ENCODE measurements around the gene PACSIN1.

PACSIN1 gene

DNA sequence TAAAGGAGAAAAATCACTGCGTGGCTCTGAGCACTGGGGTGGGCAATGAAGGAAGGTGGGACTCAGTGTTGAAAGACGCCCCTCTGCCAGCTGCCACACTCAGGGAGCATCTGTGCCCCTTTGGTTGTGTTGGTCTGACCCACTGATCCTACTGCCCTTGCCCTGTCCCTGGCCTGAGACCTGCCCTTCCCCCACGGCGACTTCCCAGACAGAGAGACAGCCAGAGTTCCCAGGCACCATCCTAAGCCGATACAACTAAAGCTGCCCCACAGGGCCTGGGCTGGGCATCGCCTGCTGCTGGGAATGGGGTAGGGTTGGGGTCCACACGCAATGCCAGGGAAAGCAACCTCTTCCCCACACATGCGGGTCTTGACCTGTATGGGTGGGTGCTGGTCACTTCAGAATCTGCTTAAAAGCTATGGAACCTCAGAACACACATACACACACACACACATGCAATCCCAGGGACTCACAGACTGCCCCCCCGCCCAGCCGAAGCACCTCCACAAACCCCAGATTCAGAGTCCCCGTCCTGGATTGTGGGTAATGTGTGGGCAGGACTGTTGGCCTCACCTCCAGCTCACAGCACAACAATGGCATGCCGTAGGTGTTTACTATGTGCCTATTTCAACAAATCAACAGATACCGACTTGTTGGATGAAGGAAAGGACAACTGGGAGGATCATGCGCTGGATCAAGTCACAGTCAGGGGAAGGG is 101.1 kb downstream of the PACSIN1 start:
- DNase-seq, result no peak

DNA sequence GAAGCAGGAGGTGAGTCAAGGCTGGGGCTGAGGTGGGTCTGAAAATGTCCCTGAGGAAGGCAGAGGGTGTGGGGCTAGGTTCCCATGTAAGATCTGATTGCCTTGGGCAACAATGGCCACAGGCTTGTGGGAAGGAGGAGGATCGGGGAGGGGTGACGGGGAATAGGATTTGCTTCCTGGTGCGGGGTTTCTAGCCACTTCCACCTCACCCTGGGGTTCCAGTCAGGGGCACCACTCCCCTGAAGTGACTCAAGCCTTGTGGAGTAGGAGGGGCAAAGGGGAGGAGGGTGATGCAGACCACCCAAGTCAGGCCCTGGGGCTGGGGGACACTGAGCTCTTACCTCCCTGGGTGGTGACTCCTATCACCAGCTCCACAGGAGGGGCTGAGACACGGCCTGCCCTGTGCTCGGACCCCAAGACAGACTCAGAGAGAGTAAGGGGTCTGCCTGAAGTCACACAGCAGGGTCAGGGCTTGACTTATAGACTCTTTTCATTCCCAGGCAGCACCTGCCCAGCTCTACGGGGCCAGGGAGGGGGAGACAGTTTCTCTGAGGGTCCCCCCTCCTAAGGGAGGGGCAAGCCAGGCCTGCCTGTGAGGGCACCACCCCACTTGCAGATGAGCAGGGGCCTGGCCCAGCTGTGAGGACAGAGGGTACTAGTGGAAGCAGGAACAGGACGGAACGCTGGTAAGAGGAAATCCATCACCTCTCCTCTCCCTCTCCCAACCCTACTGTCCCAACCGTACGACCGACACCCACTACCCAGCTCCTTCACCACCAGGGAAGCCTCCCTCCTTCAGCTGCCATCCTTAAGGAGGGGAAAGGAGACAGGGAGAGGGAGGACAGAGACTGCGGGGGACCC is 102.7 kb downstream of the PACSIN1 start:
- DNase-seq, result no peak

DNA sequence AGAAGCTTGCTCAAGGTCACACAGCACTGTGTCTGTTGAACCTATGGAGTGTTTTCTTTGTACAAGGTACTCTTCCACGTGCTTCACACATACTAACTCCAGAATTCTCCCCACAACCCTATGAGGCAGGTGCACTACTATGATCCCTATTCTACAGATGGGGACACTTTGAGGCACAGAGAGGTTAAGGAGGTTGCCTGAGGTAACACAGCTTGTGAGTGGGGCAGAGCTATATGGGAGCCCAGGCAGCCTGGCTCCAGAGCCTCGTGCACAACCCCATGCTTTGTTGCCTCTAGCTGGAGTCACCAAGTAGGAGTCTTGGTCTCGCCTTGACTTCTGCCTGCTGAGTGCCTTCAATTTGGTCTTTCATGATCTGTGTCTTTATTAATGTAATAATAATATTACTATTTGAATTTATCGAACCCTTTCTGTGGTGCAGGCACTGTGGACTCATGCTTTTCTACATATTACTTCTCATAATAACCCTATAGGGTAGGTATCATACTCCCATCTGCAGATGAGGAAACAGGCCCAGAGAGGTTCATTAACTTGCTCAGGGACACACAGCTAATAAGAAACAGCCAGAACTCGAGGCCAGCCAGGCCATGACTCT is 103.6 kb downstream of the PACSIN1 start:
- DNase-seq, result no peak

DNA sequence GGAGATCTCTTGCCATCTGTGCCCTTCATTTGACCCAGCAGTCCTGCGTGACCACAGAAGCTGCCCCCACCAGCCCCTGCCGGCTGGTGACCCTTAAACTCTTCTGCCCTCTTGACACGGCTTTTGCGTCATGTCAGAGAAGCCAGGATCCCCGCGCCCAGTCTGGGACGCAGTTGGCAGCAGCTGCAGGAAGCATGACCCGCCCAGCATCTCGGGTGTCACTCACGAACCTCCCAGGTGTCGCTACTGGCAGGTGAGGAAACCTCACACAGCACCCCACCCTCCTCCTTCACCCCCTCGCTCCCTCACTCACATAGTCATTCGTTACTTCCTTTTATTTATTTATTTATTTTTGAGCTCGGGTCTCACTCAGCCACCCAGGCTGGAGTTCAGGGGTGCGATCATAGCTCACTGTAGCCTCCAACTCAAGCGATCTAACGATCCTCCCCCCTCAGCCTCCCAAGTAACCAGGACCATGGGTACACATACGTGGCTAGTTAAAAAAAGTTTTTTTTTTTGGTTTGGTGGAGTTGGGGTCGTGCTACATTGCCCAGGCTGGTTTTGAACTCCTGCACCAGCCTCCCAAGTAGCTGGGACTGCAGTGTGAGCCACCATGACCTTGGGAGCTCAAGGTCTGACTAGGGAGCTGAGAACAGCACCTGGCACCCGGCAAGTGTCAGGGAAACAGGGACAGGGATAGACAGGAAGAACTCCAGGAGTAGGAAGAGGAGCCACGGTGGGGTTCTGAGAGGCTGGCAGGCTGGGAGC is 104.4 kb downstream of the PACSIN1 start:
- DNase-seq, result no peak

DNA sequence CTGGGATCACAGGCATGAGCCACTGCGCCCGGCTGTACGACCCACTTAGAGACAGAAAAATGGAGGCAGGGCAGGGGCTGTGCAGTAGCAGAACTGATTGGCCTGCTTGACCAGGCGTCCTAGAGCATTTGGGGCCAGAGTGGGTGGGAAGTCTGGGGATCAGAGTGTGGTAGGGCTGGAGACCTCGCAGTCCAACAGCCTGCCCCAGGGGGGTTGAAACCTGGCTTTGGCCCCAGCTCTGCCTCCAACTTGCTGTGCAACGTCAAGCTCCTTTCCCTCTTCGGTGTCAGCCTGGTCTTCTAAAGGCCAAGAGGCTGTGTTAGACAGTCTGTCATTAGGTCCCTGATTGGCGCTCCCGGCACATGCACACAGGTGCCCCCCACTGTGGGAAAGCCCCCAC is 105.5 kb downstream of the PACSIN1 start:
- no peak for DNase-seq

DNA sequence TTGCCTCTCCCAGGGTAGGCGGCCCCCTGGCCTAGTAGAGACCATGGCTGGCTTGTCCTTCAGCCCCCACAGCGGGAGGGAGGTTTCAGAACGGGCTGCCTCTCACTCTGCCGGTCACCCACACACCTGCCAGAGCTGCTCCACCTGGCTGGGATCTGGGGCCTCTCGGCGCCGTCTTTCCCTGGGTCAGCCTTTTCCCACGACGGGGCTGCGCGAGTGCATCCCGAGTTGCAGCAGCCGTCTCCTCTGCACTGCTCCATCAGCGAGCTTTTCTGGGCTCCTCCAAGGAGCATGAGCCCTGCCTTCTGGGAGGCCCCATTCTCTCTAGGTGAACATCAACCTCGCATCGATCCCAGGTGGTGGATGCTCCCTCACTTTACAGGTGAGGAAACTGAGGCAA is 106.1 kb downstream of the PACSIN1 start:
- DNase-seq, result no peak

DNA sequence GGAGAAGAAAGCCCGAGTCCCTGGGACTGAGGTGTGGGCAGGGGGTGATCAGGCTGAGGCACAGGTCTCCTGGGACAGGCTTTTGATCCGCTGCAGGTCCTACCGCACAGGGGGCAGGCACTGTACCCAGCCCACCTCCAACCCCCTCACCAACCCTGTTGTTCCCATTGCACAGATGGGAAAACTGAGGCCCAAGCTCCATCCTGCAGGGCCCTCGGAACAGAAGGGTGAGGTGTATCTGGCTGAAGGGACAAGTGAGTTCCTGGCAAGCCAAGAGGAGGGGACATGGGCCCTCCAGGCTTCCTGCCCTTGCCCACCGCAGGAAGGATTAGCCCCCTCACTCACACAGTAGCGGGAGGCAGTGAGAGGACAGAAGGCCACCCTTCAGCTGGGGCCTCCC is 106.7 kb downstream of the PACSIN1 start:
- DNase-seq, result no peak

DNA sequence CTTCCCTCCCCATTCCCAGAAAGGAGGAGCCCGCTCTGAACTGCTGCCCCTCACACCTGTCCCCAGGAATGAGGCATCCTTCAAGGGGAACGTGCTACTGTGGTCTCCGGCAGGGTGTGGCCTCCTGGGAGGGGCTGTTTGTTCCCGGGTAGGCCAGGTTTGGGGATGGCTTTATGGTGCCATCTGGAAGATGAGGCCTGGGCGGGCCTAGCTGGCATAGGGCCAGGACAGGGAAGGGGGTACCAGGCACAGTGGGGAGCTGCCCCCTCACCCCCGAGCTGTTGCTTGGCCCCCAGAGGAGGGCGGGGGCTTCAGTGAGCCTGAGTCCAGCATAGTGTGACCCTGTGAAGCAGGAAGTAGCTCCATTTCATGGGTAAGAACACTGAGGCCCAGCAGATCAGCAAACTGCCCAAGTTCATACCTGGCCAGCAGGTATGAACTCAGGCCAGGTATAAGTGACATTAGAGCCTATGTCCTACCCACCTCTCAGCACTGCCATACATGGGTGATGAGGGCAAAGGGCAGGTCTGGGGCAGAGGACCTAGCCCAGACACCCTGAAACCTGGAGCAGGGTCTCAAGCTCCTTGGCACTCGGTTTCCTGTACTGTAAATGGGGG is 107.8 kb downstream of the PACSIN1 start:
- no peak for DNase-seq

DNA sequence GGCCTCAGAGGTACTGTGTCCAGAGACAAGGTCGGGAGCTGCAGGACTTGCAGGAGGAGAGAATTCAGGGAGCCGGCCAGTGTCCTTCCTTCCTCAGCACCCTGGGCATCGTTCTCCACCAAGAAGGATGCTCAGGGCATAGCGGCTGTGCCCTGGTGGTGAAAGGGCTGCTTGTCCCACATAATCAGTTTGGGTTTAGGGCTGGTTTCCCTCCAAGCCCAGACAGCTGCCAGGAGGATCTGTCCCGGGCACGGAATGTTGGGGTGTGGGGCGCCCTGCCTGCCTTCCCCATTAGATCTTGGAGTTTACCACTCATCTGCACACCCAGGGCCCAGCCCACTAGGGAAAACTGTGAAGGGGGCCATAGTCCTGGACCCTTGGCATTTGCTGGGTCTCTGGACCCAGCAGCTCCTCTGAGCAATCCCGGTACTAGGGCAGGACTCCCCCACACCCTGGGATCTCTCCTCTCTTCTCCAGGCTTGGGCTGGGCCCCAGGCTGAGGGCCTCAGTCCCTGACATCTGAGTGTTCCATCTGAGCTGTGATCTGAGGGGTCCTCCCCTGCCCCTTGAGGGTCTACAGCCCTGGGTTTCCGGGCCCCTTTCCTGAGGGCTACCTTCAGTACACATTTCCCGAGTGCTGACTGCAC is 108.9 kb downstream of the PACSIN1 start:
- no peak for DNase-seq

DNA sequence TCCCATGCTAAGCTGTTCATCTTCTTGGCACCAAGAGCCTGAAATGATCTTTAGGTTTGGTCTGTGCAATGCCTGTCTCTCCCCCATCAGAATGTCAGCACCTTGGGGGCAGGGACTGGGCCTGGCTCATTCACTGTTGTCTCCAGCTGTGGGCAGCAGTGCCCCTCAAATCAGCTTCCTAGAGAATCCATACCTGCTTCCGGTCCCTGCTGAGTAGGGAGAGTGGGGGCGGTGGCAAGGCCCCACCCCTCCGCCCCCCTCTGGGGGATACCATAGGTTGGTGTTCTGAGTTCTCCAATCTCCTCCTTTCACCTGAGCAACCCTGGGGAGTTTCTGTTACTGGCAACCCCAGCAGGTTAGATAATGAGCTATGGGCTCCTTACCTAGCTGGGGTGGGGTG is 109.5 kb downstream of the PACSIN1 start:
- no peak for DNase-seq

DNA sequence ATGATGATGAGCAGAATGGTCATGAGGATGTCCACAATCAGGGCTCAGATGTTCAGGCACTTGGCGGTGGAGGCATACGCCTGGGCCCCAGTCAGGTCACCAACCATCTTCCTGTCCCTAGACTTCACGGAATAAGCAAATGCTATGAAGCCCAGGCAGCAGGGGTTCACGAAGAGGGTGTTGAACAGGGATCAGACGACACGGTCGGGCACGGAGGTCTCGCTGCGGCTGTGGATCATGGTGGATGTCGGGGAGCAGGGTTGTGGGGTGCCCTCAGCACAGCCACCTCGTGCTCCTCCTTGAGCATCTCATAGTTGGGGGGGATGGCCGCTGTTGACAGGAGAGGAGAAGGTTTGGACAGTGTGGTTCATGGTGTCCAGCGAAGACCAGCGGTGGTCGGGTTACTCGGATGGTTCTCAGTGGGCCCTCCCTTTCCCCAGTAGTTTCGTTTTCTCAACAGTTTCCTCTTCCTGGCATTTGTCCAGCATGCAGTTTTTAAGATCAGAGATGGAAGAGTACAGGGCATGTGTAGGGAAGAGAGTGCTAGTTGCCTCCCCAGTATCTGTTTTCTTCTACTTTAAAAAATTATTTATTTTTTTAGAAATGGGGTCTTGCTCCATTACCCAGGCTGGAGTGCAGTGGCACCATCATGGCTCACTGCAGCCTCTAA is 110.5 kb downstream of the PACSIN1 start:
- no peak for DNase-seq

DNA sequence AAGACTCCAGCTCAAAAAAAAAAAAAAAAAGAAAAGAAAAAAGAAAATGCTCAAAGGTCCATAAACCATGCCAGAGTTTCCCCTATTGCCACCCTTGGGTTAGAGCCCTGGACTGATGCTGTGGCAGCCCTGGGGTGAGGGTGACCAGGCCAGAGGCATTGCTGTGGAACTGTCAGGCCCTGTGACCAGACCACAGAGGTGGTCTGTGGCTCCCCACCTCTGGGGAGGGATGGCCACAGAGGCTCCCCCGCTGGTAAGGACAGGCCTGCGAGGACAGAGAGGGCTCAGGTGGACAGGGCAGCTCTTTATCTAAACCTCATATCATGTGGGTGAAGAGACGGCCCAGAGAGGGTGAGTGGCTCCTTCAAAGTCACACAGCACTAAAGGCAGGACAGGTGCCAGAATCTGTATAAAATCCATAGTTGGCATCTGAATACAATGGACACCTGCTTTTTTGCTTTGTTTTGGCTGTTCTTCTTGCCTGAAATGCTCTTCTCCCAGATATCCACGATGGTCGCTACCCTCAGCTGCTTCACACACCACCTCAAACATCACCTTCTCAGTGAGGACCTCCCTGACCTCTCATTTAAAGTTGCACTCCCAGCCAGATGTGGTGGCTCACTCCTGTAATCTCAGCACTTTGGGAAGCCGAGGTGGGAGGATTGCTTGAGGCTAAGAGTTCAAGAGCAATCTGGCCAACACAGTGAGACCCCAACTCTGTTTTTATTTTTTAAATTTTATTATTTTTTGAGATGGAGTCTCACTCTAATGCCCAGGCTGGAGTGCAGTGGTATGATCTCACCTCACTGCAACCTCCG is 112.8 kb downstream of the PACSIN1 start:
- DNase-seq, result no peak

DNA sequence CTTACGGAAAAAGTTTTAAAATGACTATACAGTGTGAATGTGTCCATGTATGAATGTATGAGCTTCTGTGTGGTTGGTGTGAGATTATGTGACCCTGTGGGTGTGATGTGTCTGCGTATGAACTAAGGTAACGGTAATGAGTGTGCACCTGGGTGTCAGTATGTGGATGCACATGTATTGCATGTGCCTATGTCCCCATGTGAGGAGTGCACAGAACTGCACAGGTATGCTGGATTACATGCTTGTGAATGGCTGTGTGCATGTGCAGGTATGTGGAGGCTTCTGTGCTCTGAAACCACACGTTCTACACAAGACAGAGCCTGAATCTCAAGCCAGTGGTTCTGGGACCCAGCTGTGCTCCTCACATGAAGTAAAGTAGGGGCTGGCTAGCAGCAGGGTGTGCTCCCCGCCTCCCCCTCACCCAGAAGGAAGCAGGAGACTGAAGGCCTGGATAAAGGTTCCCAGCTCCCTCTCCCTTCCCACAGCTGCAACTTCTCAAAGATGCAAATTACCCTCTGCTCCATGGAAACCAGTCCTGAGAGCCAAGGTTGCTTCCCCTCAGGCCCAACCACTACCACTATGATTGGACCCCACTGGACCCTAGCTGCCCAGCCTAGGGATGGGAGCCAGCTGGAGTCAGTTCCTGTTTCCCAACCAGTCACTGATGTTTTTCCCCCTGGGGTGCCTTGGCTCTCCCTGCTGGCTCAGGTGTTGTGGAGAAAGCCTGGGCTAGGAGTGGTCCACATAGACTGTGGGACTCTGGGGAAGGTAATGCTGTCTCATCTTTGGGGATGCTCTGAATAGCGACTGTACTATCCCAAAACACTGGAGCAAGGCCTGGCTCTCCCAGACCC is 115.1 kb downstream of the PACSIN1 start:
- DNase-seq, result no peak

DNA sequence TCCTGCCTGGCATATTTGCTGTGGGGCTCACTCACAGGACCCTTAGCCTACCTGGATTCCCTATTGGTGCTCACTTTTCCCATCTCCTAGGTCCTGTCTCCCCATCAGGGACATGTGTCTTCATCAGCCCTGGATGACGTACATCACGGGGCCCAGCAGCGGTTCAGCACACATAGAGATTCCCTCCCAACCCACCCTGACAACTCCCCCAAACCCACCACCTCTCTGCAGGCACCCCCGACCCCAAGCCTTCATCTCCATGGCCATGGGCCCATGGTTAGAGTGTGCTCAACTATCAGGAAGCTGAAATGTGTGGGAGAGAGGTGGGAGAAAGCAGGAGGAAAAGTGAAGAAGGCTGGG is 115.7 kb downstream of the PACSIN1 start:
- no peak for DNase-seq

DNA sequence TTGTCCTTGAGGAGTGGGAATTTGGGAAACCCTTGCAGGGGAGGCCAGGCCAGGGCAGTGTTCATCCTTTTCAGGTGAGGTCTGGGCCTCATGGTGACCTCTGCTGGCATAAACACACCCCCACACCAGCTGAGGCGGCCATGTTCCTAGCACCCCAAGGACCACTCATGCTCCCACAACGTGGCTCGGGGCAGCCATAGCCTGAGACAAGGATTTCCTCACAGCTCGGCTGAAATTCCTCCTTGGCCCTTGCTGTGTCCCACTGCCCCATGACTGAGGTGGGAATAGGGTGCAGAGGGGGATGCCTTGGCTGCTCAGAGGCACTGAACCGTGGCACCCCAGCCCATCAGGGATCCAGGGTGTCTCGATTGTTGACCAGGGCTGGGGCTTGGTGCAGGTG is 117.6 kb downstream of the PACSIN1 start:
- DNase-seq, result peak; percentile 6

DNA sequence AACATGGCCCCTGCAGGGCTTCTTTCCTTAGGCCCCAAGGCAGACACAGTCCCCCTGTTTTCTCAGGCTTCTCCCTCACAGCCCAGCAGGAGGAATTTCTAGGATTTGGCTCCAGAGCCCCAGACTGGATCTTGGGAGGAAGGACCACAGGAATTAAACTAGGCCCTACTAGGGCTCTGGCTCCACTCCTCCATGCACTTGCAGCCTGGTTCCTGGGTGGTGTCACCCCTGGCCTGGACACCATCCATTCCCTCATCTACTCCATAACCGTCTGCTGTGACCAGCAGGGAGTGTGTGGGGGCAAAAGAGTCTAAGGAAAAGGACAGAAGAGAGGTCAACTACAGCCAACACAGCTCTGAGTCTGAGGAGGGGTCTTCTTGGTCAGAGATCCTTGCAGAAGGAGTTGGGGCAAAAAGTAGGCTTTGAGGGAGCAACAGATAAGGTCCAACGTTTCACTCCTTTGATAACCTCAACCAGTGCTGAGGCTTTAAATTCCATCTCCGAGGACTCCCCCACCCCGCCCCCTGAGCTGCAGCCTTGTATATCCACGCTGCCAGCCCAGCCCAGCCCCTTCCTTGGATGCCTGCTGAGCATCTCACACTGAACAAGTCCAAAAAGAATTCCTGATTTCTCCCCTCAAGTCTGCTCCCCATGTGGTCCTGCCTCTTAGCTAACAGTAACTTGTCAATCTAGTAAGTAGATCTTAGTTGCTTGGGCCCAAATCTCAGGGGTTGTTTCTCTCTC is 118.2 kb downstream of the PACSIN1 start:
- no peak for DNase-seq

DNA sequence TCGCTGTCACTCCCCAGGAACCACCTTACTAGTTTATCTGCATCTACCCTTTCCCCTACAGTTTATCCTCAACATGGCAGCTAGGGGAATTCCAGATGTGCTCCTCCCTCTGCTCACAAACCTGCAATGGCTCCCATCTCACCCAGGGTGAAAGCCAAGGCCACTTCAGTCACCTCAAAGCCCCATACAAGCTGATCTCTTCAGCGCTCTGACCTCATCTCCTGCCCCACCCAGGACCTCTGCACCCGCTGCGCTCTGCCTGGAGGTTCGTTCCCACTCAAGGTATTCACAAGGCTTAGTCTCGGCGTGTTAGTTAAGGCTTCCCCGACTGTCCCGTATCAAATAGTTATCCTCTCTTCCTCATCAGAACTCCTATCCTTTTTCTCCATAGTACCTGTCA is 118.8 kb downstream of the PACSIN1 start:
- no peak for DNase-seq

All from activated gamma-delta T cell treated with Interleukin-2 at 50 U/mL for 16 hours (primary cell).